ENCODE measurements around the gene KIF3B.

KIF3B gene

DNA sequence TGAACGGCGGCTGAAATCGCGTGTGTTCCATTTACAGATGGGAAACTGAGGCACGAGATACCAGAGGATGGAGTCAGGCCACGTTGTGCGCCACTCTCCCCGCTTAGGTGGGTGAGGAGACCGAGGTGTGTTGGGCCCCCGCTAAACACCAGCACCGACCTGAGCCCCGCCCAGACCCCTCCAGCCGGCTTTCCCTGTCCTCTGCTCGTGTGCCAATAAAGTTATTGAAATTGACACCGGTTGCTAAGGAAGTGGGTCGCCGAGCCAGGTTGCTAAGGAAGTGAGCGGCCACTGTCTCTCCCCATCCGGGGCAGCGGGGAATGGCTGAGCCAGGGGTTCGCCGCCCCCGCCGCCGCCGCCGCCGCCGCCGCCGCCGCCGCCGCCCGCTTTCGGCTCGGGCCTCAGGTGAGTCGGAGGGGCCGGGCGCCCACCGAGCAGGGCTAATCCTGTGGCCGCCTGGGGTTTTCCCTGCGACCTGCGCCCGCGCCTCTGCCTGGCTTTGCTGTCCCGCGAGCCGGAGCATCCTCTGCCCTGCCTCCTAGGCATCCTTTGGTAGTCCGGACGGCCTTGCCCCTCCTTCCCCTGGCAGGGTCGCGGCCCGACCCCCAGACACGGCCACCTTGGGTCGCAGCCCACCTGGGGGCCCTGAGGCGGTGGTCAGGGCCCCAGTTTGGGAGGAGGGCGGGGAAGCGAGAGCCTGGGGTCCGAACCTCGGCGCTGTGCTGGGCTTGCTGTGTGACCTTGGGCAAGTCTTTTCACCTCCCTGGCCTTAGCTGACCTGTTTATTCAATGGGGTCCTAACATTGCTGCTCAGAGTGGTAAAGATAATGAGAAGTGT is at the start of gene KIF3B:
Gene KIF3B, plus strand, starts transcription at position 291 of the 838 bp plus-strand sequence. CDS start 32,127 bp downstream, outside the sequence.
- H2AFZ ChIP-seq (ENCODE audit: low read depth, low read length) = peak within 1 kb of the TSS; percentile 21
- H3K9me3 ChIP-seq (ENCODE audit: low read length) = no peaks in the 10 kb centered on the region
- peaks cover 9% of the 10 kb centered on the region for H3K4me1 ChIP-seq (ENCODE audit: insufficient read depth, low read length)
- no peaks in the 10 kb centered on the region for H3K27me3 ChIP-seq (ENCODE audit: insufficient read depth, low read length)
- H3K4me3 ChIP-seq (ENCODE audit: low read length) = peak within 1 kb of the TSS; percentile 71
- peaks cover 8% of the 10 kb centered on the region for H3K36me3 ChIP-seq (ENCODE audit: insufficient read depth, low read length)

- Histone ChIP-seq H3K27me3 (ENCODE audit: insufficient read depth, low read length) (no peaks in the 10 kb centered on the region), H3K36me3 (ENCODE audit: insufficient read depth, low read length) (peaks cover 61% of the 10 kb centered on the region), H3K9me3 (ENCODE audit: low read length) (no peaks in the 10 kb centered on the region), H3K4me1 (ENCODE audit: insufficient read depth, low read length) (no peaks in the 10 kb centered on the region), H2AFZ (ENCODE audit: low read depth, low read length) (no peak overlapping the region), H3K4me3 (ENCODE audit: low read length) (no peak overlapping the region)
These were observed 49.4 kb upstream of the KIF3B start for GRCh38 chr20:32227744-32228688.

- no peaks in the 10 kb centered on the region for H3K4me1 ChIP-seq (ENCODE audit: insufficient read depth, low read length)
- H2AFZ ChIP-seq (ENCODE audit: low read depth, low read length) = no peak overlapping the region
- H3K9me3 ChIP-seq (ENCODE audit: low read length) = no peaks in the 10 kb centered on the region
- H3K27me3 ChIP-seq (ENCODE audit: insufficient read depth, low read length) = no peaks in the 10 kb centered on the region
- H3K36me3 ChIP-seq (ENCODE audit: insufficient read depth, low read length) = peaks cover 68% of the 10 kb centered on the region
- H3K4me3 ChIP-seq (ENCODE audit: low read length) = no peak overlapping the region
These were observed 48.2 kb upstream of the KIF3B start for GRCh38 chr20:32229251-32229747.

DNA sequence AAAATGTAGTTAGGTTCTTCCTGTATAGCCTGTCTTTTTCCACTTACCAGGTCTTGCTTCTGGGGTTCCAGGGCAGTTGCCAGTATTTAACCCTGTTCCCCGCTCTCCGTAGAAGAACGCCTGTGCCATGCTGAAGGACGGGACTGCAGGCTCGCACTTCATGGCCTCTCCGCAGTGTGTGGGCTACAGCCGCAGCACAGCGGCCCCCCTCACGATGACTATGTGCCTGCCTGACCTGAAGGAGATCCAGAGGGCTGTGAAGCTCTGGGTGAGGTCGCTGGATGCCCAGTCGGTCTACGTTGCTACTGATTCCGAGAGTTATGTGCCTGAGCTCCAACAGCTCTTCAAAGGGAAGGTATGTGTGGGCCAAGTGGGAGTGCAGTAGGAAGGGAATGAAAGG is 46.7 kb upstream of the KIF3B start:
- no peak overlapping the region for H2AFZ ChIP-seq (ENCODE audit: low read depth, low read length)

DNA sequence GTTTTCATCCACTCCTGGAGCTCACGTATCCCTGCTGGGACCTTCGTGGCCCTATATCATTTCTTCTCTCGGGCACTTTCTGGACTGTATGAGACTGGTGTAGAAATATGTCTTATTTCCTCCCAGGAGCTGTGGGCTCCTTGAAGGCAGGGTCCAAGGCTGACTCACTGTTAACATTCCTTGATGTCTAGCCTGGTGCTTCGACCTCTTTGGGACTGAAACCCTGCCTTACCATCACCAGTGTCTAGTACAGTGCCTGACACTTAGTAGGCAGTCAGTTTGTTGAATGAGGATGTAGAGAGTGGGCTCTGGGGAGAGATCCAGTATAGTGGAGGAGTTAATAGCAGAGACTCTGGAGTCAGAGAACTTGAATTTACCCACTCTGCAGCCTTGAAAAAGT is 46.2 kb upstream of the KIF3B start:
- no peaks in the 10 kb centered on the region for H3K9me3 ChIP-seq (ENCODE audit: low read length)
- no peak overlapping the region for H3K4me3 ChIP-seq (ENCODE audit: low read length)
- H3K4me1 ChIP-seq (ENCODE audit: insufficient read depth, low read length) = no peaks in the 10 kb centered on the region
- no peaks in the 10 kb centered on the region for H3K27me3 ChIP-seq (ENCODE audit: insufficient read depth, low read length)
- H3K36me3 ChIP-seq (ENCODE audit: insufficient read depth, low read length) = peaks cover 75% of the 10 kb centered on the region
- no peak overlapping the region for H2AFZ ChIP-seq (ENCODE audit: low read depth, low read length)

More for the DNA sequence above, 46.7 kb upstream of the KIF3B start:
- H3K9me3 ChIP-seq (ENCODE audit: low read length) = no peaks in the 10 kb centered on the region
- H3K36me3 ChIP-seq (ENCODE audit: insufficient read depth, low read length) = peaks cover 77% of the 10 kb centered on the region
- H3K4me1 ChIP-seq (ENCODE audit: insufficient read depth, low read length) = no peaks in the 10 kb centered on the region
- H3K4me3 ChIP-seq (ENCODE audit: low read length) = no peak overlapping the region
- H3K27me3 ChIP-seq (ENCODE audit: insufficient read depth, low read length) = no peaks in the 10 kb centered on the region

DNA sequence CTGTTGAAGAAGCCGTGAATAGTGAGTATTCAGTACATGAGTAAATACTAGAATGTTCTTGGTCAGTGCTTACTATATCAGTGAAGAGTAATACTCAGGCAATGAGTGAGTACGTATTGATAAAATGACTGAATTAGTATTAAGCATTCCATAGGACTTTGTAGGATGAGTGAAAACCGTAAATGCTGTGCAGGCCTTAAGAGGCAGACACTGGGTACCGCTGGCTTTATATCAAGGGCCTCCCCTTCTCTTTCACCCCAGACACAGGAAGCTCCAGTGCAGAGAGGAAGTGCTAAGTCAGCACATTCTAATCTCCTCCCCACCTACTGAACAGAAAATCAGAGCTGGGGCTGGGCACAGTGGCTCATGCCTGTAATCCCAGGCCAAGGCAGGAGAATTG is 45.6 kb upstream of the KIF3B start:
- Histone ChIP-seq H3K9me3 (ENCODE audit: low read length) (no peaks in the 10 kb centered on the region), H3K36me3 (ENCODE audit: insufficient read depth, low read length) (peaks cover 71% of the 10 kb centered on the region), H3K4me1 (ENCODE audit: insufficient read depth, low read length) (no peaks in the 10 kb centered on the region), H2AFZ (ENCODE audit: low read depth, low read length) (no peak overlapping the region), H3K4me3 (ENCODE audit: low read length) (no peak overlapping the region), H3K27me3 (ENCODE audit: insufficient read depth, low read length) (no peaks in the 10 kb centered on the region)

- no peaks in the 10 kb centered on the region for H3K4me1 ChIP-seq (ENCODE audit: insufficient read depth, low read length)
- H3K36me3 ChIP-seq (ENCODE audit: insufficient read depth, low read length) = peaks cover 67% of the 10 kb centered on the region
- no peak overlapping the region for H2AFZ ChIP-seq (ENCODE audit: low read depth, low read length)
- no peak overlapping the region for H3K4me3 ChIP-seq (ENCODE audit: low read length)
- H3K27me3 ChIP-seq (ENCODE audit: insufficient read depth, low read length) = no peaks in the 10 kb centered on the region
- H3K9me3 ChIP-seq (ENCODE audit: low read length) = no peaks in the 10 kb centered on the region
These were observed 45.0 kb upstream of the KIF3B start for GRCh38 chr20:32232326-32232886.

DNA sequence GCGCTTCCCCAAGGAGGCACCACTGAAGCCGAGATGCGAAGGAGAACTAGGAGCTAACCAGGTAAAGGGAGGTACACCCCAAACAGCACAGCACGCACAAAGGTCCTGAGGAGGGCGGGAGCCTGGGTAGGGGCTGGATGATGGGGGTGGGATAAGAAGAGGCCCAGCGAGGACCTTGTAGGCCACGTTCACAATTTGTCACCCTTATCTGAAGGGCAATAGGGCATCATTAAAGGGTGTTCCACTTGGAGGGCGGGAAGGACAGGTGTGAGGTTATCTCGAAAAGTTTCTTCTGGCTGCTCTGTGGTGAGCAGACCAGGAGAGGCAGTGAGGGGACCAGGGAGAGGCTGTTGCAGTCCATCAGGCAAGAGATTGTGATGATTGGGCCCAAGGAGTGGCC is 44.2 kb upstream of the KIF3B start:
- Histone ChIP-seq H3K4me1 (ENCODE audit: insufficient read depth, low read length) (no peaks in the 10 kb centered on the region), H3K4me3 (ENCODE audit: low read length) (no peak overlapping the region), H3K9me3 (ENCODE audit: low read length) (no peaks in the 10 kb centered on the region), H3K27me3 (ENCODE audit: insufficient read depth, low read length) (no peaks in the 10 kb centered on the region), H3K36me3 (ENCODE audit: insufficient read depth, low read length) (peaks cover 61% of the 10 kb centered on the region), H2AFZ (ENCODE audit: low read depth, low read length) (no peak overlapping the region)

DNA sequence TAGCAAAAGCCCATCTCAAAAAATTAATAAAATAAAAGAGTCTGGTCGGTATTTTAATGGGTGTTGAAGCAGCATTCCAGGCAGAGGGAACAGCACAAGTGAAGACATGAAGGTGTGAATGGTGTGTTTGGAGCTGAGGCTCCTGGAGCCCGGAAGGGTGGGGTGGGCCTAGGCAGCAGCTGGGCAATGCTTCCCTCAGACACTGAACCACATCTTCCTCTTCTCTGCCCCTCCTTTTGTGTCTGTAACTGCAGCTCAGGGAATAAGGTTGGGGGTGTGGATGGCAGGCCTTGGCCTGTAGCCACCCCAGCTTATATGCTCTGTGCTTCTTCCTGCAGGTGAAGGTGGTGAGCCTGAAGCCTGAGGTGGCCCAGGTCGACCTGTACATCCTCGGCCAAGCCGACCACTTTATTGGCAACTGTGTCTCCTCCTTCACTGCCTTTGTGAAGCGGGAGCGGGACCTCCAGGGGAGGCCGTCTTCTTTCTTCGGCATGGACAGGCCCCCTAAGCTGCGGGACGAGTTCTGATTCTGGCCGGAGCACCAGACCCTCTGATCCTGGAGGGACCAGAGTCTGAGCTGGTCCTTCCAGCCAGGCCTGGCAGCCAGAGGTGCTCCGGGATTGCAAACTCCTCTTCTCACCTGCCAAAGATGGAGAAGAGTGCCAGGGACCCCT is 43.2 kb upstream of the KIF3B start:
- H3K9me3 ChIP-seq (ENCODE audit: low read length) = no peaks in the 10 kb centered on the region

GRCh38 chr20:32235331-32236047 is 42.0 kb upstream of the KIF3B start:
- Histone ChIP-seq H3K27me3 (ENCODE audit: insufficient read depth, low read length) (no peaks in the 10 kb centered on the region), H3K36me3 (ENCODE audit: insufficient read depth, low read length) (peaks cover 46% of the 10 kb centered on the region), H3K9me3 (ENCODE audit: low read length) (no peaks in the 10 kb centered on the region), H3K4me1 (ENCODE audit: insufficient read depth, low read length) (no peaks in the 10 kb centered on the region), H2AFZ (ENCODE audit: low read depth, low read length) (no peak overlapping the region), H3K4me3 (ENCODE audit: low read length) (no peak overlapping the region)

More for the DNA sequence above, 43.2 kb upstream of the KIF3B start:
- no peak overlapping the region for H3K4me3 ChIP-seq (ENCODE audit: low read length)
- H3K4me1 ChIP-seq (ENCODE audit: insufficient read depth, low read length) = no peaks in the 10 kb centered on the region
- no peak overlapping the region for H2AFZ ChIP-seq (ENCODE audit: low read depth, low read length)
- peaks cover 52% of the 10 kb centered on the region for H3K36me3 ChIP-seq (ENCODE audit: insufficient read depth, low read length)
- H3K27me3 ChIP-seq (ENCODE audit: insufficient read depth, low read length) = no peaks in the 10 kb centered on the region

DNA sequence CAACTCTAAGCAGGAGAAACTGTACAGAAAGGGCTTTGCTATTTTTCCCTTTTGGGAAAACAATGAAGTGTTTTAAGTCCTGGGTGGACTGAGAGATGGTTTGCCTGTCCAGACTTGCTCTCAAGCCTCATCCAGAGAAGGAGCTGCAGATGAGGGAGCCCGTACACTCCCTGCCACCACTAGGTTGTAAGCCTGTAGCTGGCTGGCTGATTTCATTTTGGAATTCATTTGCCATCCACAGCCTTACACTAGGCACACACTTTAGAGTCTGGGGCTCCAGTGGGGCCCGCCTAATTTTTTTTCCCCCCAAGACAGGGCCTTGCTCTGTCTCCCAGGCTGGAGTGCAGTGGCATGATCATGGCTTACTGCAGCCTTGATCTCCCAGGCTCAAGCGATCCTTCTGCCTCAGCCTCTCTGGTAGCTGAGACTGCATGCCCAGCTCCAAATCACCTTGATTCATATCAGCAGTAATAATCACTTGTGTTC is 41.4 kb upstream of the KIF3B start:
- Histone ChIP-seq H2AFZ (ENCODE audit: low read depth, low read length) (no peak overlapping the region), H3K27me3 (ENCODE audit: insufficient read depth, low read length) (no peaks in the 10 kb centered on the region), H3K36me3 (ENCODE audit: insufficient read depth, low read length) (peaks cover 42% of the 10 kb centered on the region), H3K9me3 (ENCODE audit: low read length) (no peaks in the 10 kb centered on the region), H3K4me3 (ENCODE audit: low read length) (no peak overlapping the region), H3K4me1 (ENCODE audit: insufficient read depth, low read length) (no peaks in the 10 kb centered on the region)

DNA sequence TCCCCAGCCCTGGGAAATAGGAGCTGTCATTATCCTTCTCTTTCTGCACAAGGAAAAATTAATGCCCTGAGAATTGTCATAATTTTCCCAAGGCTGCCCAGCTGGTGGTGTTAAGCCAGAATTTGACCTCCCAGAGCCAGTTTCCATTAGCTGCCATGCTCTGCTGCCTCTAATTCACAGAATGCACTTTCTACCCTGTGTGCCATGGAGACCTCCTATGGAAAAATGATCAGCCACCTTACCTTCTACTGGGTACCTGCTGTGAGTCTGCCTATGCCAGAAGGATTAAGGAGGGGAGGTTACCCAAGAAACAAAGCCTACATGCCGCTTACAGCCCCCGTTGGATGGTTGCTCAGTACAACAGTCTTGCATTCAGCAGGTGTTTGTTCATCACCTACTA is 40.6 kb upstream of the KIF3B start:
- H3K4me1 ChIP-seq (ENCODE audit: insufficient read depth, low read length) = no peaks in the 10 kb centered on the region
- H3K9me3 ChIP-seq (ENCODE audit: low read length) = no peaks in the 10 kb centered on the region
- no peak overlapping the region for H2AFZ ChIP-seq (ENCODE audit: low read depth, low read length)
- H3K4me3 ChIP-seq (ENCODE audit: low read length) = no peak overlapping the region
- no peaks in the 10 kb centered on the region for H3K27me3 ChIP-seq (ENCODE audit: insufficient read depth, low read length)
- H3K36me3 ChIP-seq (ENCODE audit: insufficient read depth, low read length) = peaks cover 34% of the 10 kb centered on the region

Measured in neuron (in vitro differentiated cells).